Heart right ventricle (tissue), 16 donors: ENCODE results near the gene ZFAND6. TPM values are rescaled to one million over a fixed set of nuclear protein-coding genes. Genes with fewer than 3 reads are reported as not detected.

Experiments
- ATAC-seq, 8 donors: fragments of 200-7000 bp; cut with Tn5 transposase; one replicate each; pipeline ENCODE4 v1.9.1; 2020; ENCODE audit warnings: mild to moderate bottlenecking in 8 of 8, moderate library complexity in 8 of 8, moderate number of reproducible peaks in 1 of 8
- DNase-seq, 2 donors: peaks; one replicate each; pipeline ENCODE4 v3.0.0-alpha.2; 2020
- H3K27ac ChIP-seq, 10 donors: fragments of 200-600 bp; sonication (generic) in 2 of 10; one replicate each; pipeline versions ENCODE4 v1.5.0 to v1.8.0; 2020 to 2022; ENCODE audit warnings: mild to moderate bottlenecking in 3 of 10
- H3K27me3 ChIP-seq, 7 donors: fragments of 200-600 bp; one replicate each; pipeline ENCODE4 v1.8.0; 2021 to 2022; ENCODE audit warnings: mild to moderate bottlenecking in 2 of 7
- H3K36me3 ChIP-seq, 9 donors: fragments of 200-600 bp; sonication (generic) in 1 of 9; one replicate each; pipeline versions ENCODE4 v1.5.0 to v1.8.0; 2020 to 2022; ENCODE audit warnings: mild to moderate bottlenecking in 2 of 9
- H3K4me1 ChIP-seq, 9 donors: fragments of 200-600 bp; sonication (generic) in 1 of 9; one replicate each; pipeline versions ENCODE4 v1.5.0 to v1.8.0; 2020 to 2022; ENCODE audit warnings: mild to moderate bottlenecking in 4 of 9
- H3K4me3 ChIP-seq, 10 donors: fragments of 200-600 bp; sonication (generic) in 2 of 10; one replicate each; pipeline versions ENCODE4 v1.5.0 to v1.8.0; 2020 to 2022; ENCODE audit warnings: mild to moderate bottlenecking in 7 of 10, moderate library complexity in 2 of 10
- H3K9me3 ChIP-seq, 11 donors: fragments of 200-600 bp in 10 of 11; sonication (generic) in 2 of 11; one replicate each; pipeline versions ENCODE4 v1.5.0 to v1.8.0; 2013 to 2022; ENCODE audit warnings: mild to moderate bottlenecking in 2 of 11, control low read depth in 1 of 11, moderate library complexity in 1 of 11
- CTCF ChIP-seq, 9 donors: fragments of 200-600 bp; sonication (generic) in 2 of 9; IDR thresholded peaks; one replicate each; pipeline versions ENCODE4 v1.5.0 to v1.8.0; 2021 to 2022; ENCODE audit warnings: antibody characterized with exemption in 9 of 9, mild to moderate bottlenecking in 5 of 9, moderate library complexity in 1 of 9
- WGBS, 2 donors: extraction: QIAGEN DNeasy Blood & Tissue Kit; methylation state at CpG; one replicate each; pipeline ENCODE4 v1.1.7; 2013; ENCODE audit warnings: inconsistent platforms in 1 of 2; 5-methylcytosine and 5-hydroxymethylcytosine counted together
- intact Hi-C, 10 donors: fragments of 100-400 bp; cut with DNase I; formaldehyde crosslinking; loops; one replicate each; pipeline versions ENCODE4 v1.11.1 to v1.14.2; 2022
- polyA plus RNA-seq, 2 donors: library from polyadenylated mRNA; stranded (reverse); fragments of 200-250 nt; gene quantifications; one replicate each; pipeline ENCODE4 v1.2.3, GENCODE V29; 2013
- total RNA-seq, 10 donors: library from RNA; stranded (reverse); fragmentation: NEBNext Ultra II Directional in 3 of 10; extraction: Animal tissue kit (Norgen Biotek cat#: 25700) in 3 of 10; gene quantifications; one replicate each; pipeline versions ENCODE4 v1.2.1 to v1.2.4, GENCODE V29; 2021 to 2023
- donor health status: Arrhythmogenic right ventricular cardiomyopathy.
- donor health status: ischemic (EF 13 %, LVEDD 7.1; RV severe dilation, severe dysfunction).
- donor health status: healthy with polysubstance abuse.
- donor health status: DM: no; HTN: yes; CAD: no.
- donor health status: DM: no; HTN: no; CAD: no.
- donor health status: ischemic (EF 25% LVEDD 6.9; RV normal size, moderate dysfunction).
- donor health status: ischemic (EF 25% LVEDD 5.7; RV mildly dilated, moderate dysfunction).
- donor health status: healthy.
- donor health status: DM: yes; HTN: yes; CAD: no.
- donor health status: Ischemic cardiomyopathy.
- donor health status: ischemic (EF 35%, LVEDD 5.7; RV mildly dilated, moderate dysfunction).
- donor health status: nonischemic (EF 11% LVEDD 7.7; RV severe dilation, severe dysfunction).
- donor health status: DM: yes; HTN: yes; CAD: no.
- donor health status: PGD.
- donor health status: ischemic (EF 29% LVEDD 5.4; RV normal size, mild dysfunction).
- donor health status: nonischemic (EF 23%, LVEDD 6.1; RV moderate dilation, normal function).

Gene ZFAND6
- total and polyA plus RNA-seq, 12 donors, result 34.5 to 89.5 (median 72.7) TPM

- Histone ChIP-seq H3K27me3 (no peaks in the 10 kb centered on the region), H3K9me3 (no peaks in the 10 kb centered on the region), H3K36me3 (peaks cover 0 to 84% (median 0%) of the 10 kb centered on the region in 9 donors), H3K27ac (peak overlapping the region in 1 of 10 donors; percentile 6), H3K4me1 (peaks cover 0 to 23% (median 12%) of the 10 kb centered on the region in 9 donors), H3K4me3 (no peak overlapping the region)
- DNase-seq, result peak in 1 of 2 donors; percentile 15
- TF ChIP-seq CTCF (IDR thresholded peaks at IDR 0.05), result no peak
- intact Hi-C loops, result no loop called here
- ATAC-seq, result peak in 4 of 8 donors; percentile 52 to 79 (median 74)
- WGBS, 2 donors, result 33 to 36% methylated on average over 5 of the region's 5 CpGs
These were observed 123.3 kb downstream of the ZFAND6 start for GRCh38 chr15:80182611-80183261.

- no peak for TF ChIP-seq CTCF (IDR thresholded peaks at IDR 0.05)
- no peaks in the 10 kb centered on the region for H3K9me3 ChIP-seq
- intact Hi-C loops, result no loop called here
- no peak for ATAC-seq
- peak overlapping the region in 1 of 10 donors; percentile 6 for H3K27ac ChIP-seq
- H3K4me3 ChIP-seq, result no peak overlapping the region
- H3K36me3 ChIP-seq, result peaks cover 0 to 80% (median 0%) of the 10 kb centered on the region in 9 donors
- no peaks in the 10 kb centered on the region for H3K27me3 ChIP-seq
- peaks cover 0 to 23% (median 12%) of the 10 kb centered on the region in 9 donors for H3K4me1 ChIP-seq
- DNase-seq, result no peak
- WGBS, 2 donors, result 91 to 95% methylated on average over 10 of the region's 10 CpGs
These were observed 123.8 kb downstream of the ZFAND6 start for GRCh38 chr15:80183306-80183705.

GRCh38 chr15:80183886-80184285 is 124.4 kb downstream of the ZFAND6 start:
- Histone ChIP-seq H3K9me3 (no peaks in the 10 kb centered on the region), H3K27me3 (no peaks in the 10 kb centered on the region), H3K36me3 (peaks cover 0 to 79% (median 0%) of the 10 kb centered on the region in 9 donors), H3K4me3 (no peak overlapping the region), H3K4me1 (peaks cover 0 to 22% (median 12%) of the 10 kb centered on the region in 9 donors), H3K27ac (no peak overlapping the region)
- intact Hi-C loops, result no loop called here
- WGBS, 2 donors, result 87 to 89% methylated on average over 6 of the region's 6 CpGs
- TF ChIP-seq CTCF (IDR thresholded peaks at IDR 0.05), result peak in 1 of 9 donors; percentile 7
- DNase-seq (no peak), ATAC-seq (no peak)

GRCh38 chr15:80184554-80184953 is 125.1 kb downstream of the ZFAND6 start:
- Histone ChIP-seq H3K4me3 (no peak overlapping the region), H3K27me3 (no peaks in the 10 kb centered on the region), H3K9me3 (no peaks in the 10 kb centered on the region), H3K4me1 (peaks cover 0 to 16% (median 12%) of the 10 kb centered on the region in 9 donors), H3K36me3 (peaks cover 0 to 79% (median 0%) of the 10 kb centered on the region in 9 donors), H3K27ac (no peak overlapping the region)
- 87 to 92% methylated on average over 7 of the region's 7 CpGs for WGBS, 2 donors
- ATAC-seq (no peak), DNase-seq (no peak)
- intact Hi-C loops, result no loop called here
- TF ChIP-seq CTCF (IDR thresholded peaks at IDR 0.05), result no peak
